Left renal pelvis (tissue), 4 donors: ENCODE measurements around the gene NSUN4. TPM values are rescaled to one million over a fixed set of nuclear protein-coding genes. Genes with fewer than 3 reads are reported as not detected.
"Not testable (repeated sequence)": the region's sequence is repeated elsewhere in the genome, so short reads cannot be mapped to it uniquely, and the experiment has no call there.

Source experiments
- DNase-seq, 4 donors: peaks; one replicate each; pipeline ENCODE4 v3.0.0-alpha.2; 2013; ENCODE audit warnings: low read depth in 4 of 4, low spot score in 3 of 4
- polyA plus RNA-seq, 4 donors: library from polyadenylated mRNA; unstranded; fragments of 120-200 nt; gene quantifications; one replicate each; pipeline ENCODE4 v1.2.1, GENCODE V29; 2013; ENCODE audit not compliant: insufficient read length in 4 of 4

Gene NSUN4
- polyA plus RNA-seq, 4 donors: 15.6 to 31.0 (median 26.0) TPM

- not testable (repeated sequence) for DNase-seq
Measured at GRCh38 chr1:46325285-46326076, 15.1 kb upstream of the NSUN4 start.

- DNase-seq: not testable (repeated sequence)
Measured at GRCh38 chr1:46328182-46328581, 12.4 kb upstream of the NSUN4 start.

DNA sequence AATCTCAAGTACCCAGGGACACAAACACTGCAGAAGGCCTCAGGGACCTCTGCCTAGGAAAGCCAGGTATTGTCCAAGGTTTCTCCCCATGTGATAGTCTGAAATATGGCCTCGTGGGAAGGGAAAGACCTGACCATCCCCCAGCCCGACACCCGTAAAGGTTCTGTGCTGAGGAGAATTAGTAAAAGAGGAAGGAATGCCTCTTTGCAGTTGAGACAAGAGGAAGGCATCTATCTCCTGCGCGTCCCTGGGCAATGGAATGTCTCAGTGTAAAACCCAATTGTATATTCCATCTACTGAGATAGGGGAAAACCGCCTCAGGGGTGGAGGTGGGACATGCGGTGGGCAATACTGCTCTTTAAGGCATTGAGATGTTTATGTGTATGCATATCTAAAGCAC, 10.8 kb upstream of the NSUN4 start:
- not testable (repeated sequence) for DNase-seq

- DNase-seq: not testable (repeated sequence)
Measured at GRCh38 chr1:46330381-46330780, 10.2 kb upstream of the NSUN4 start.

DNA sequence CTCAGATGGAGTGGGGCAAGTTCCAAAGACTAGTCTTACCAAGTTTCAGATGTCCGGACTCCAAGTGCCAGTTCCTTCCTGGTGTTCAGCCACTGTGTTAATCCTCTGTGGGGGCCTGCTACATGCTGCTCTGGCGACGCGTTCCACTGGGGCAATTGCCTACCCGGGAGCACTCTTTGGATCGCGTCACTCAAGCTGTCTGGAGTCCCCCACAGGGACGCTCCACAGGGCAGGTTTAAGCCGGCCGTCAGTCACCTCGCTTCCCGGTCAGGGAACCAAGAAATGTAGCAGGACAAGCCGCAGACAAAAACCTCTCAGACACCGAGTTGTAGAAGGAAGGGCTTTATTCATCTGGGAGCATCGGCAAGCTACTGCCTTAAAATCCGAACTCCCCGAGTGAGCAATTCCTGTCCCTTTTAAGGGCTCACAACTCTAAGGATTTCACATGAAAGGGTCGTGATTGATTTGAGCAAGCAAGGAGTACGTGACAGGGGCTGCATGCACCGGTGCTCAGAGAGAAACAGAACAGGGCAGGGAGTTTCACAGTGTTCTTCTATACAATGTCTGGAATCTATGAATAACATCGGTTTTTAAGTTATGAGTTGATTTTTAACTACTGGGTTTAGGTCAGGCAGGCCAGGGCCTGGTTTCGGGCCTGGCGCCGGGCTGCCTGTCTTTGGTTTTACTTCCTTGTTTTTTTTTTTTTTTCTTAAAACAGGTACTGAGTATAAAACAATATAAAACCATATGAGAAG, 8.6 kb upstream of the NSUN4 start:
- not testable (repeated sequence) for DNase-seq

DNA sequence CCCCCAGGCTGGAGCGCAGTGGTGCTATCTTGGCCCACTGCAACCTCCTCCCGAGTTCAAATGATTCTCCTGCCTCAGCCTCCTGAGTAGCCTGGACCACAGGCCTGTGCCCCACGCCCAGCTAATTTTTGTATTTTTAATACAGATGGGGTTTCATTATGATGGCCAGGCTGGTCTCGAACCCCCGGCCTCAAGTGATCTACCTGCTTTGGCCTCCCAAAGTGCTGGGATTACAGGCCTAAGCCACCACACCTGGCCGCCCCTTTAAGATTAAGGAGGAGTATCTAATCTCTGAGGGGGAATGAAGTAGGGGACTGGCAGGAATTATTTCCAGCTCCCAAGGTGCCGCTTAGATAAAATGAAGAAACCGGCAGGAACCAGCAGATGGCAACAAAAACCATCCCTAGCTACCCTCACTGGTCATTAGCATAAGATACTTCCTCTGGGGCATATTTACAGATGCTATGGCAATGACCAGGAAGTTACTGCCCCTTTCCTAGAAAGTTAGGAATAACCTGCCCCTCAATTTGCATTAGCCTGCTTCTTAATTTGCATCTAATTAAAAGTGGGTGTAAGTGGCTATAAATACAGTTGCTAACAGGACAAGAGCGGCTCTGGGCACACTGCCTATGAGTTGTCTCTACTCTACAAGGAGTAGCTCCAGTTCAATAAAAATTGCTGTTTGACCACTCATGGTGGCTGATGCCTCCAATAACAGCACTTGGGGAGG, 7.1 kb upstream of the NSUN4 start:
- no peak for DNase-seq

GRCh38 chr1:46334030-46334384, 6.6 kb upstream of the NSUN4 start:
- no peak for DNase-seq

- no peak for DNase-seq
Measured at GRCh38 chr1:46335081-46335480, 5.5 kb upstream of the NSUN4 start.

DNA sequence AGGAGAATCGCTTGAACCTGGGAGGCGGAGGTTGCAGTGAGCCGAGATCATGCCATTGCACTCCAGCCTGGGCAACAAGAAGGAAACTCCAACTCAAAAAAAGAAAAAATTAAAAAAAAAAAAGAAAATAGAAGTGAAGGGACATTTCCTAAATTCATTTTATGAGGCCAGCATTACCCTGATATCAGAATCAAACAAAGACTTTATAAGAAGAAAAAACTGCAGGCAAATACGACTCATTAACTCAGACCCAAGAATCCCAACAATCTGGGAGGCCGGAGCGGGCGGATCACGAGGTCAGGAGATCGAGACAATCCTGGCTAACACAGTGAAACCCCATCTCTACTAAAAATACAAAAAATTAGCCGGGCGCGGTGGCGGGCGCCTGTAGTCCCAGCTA, 3.2 kb upstream of the NSUN4 start:
- not testable (repeated sequence) for DNase-seq

GRCh38 chr1:46341222-46342083, 846 bp downstream of the NSUN4 start:
- no peak for DNase-seq

- no peak for DNase-seq
Measured at GRCh38 chr1:46342084-46342656, 1.6 kb downstream of the NSUN4 start.

DNA sequence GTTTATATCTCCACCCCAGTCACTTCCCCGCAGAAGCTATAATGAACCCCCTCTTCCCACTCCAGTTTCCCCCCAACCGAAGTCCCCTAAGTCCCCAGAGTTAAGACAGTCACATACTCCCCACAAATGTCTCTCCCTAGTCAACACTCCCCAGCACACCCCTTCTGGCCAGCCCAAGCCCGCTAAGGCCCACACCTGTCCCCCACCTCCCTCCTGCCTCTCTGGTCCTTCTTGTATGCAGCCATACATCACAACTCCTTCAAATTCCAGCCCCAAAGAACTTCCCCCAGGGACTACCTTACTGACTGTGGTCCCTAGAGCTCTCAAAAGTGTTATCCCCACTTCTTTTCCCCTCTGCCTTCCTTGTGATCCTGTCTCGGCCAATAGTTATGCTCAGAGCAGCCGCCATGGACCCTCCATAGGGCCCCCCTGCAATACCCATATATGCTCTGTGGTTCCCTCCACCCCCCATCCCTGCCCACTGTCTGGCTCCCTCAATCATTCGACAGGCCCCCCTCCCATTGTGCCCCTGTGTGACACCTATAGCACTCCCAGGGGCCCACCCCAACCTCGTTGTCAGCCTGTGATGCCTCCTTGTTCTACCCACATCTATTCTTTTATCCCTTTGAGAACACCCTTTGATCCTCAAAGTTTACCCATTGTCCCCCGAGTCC, 2.2 kb downstream of the NSUN4 start:
- no peak for DNase-seq

- no peak for DNase-seq
Measured at GRCh38 chr1:46343351-46343695, 2.7 kb downstream of the NSUN4 start.

DNA sequence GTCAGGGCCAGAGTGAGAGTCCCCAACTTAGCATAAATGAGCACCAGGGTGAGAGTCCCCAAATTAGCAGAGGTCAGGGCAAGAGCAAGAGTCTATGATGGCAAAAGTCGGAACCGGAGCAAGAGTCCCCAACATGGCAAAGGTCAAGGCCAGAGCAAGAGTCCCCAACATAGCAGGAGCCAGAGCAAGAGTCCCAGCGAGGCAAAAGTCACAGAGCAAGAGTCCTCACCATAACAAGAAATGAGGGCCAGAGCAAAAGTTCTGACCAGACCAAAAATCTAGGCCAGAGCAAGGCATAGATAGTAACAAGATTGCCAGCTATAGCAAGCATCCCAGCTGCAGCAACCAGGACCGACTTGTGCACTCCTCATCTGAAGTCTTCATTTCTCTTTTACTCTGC, 3.1 kb downstream of the NSUN4 start:
- no peak for DNase-seq

DNA sequence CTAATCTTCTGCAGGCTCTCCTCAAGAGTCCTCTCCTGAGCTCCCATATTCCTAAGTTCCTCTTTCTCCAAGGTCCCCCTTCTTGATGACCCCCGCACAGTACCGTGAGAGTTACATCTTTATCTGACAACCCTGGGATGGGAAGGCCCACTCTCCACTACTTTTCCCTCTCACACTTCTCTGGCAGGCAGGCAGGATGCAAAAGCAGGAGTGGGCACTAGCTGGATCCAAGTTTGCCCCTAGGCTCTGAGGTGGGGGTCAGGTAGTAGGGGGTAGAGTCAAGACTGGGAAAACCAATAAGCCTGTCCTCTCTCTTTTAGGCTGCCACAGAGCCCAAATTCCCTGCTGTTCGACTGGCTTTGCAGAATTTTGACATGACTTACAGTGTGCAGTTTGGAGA, 3.9 kb downstream of the NSUN4 start:
- DNase-seq: no peak

GRCh38 chr1:46345281-46345680, 4.7 kb downstream of the NSUN4 start:
- no peak for DNase-seq

DNA sequence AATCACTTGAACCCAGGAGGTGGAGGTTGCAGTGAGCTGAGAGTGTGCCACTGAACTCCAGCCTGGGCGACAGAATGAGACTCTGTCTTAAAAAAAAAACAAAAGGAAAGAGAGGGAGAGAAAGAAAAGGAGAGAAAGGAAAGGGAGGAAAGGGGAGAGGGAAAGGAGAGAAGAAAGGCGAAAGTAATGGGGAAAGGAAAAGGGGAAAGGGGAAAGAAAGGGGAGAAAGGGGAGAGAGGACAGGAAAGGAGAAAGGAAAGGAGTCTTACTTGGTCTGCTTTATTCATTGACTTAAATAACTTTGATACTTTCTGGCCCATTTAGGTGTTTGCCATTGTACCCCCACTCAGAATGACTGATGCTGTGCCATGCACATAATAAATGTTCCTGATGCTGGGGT, 11.8 kb downstream of the NSUN4 start:
- DNase-seq: no peak

DNA sequence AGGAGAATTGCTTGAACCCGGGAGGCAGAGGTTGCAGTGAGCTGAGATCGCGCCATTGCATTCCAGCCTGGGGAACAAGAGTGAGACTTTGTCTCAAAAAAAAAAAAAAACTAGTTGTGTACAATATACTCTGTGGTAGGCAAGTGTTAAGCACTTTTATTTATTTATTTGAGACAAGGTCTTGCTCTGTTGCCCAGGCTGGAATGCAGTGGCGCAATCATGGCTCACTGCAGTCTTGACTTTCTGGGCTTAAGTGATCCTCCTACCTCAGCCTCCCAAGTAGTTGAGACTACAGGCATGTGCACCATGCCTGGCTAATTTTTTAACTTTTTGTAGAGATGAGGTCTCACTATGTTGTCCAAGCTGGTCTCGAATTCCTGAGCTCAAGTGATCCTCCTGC, 15.3 kb downstream of the NSUN4 start:
- DNase-seq: not testable (repeated sequence)

GRCh38 chr1:46362158-46362557, 21.6 kb downstream of the NSUN4 start:
- no peak for DNase-seq

DNA sequence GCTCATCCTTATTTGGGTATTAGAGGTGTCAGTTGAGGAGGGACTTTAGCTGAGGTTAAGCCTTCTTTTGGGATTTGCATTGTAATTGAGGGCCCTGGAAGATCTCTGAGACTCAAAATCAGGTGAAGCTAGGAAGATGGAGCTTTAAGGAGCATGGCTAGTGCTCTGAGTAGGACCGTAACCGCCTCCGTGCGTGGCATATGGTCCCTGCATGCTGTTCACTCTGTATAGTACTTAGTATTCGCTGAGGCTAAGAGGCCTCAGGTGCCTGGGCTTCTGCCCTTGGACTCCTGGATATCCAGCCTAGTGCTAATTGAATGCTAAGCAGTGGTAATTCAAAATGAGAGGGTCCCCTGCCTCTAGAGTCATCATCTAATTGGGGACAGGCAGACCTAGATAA, 22.5 kb downstream of the NSUN4 start:
- DNase-seq: no peak
